ENCODE measurements around the gene GABRP. TPM values are rescaled to one million over a fixed set of nuclear protein-coding genes. Genes with fewer than 3 reads are reported as not detected.
"Not testable (repeated sequence)": the region's sequence is repeated elsewhere in the genome, so short reads cannot be mapped to it uniquely, and the experiment has no call there.

Gene GABRP
- total RNA-seq, 6 experiments from 2014 or later = not detected

GRCh38 chr5:170760113-170760512, 23.4 kb upstream of the GABRP start:
- no peak overlapping the region for H3K4me3 Mint-ChIP-seq
- H3K27me3 Mint-ChIP-seq (ENCODE audit: insufficient read depth) = peaks cover 22% of the 10 kb centered on the region
- no peaks in the 10 kb centered on the region for H3K9me3 Mint-ChIP-seq
- no peak for DNase-seq
- H3K27ac Mint-ChIP-seq = no peak overlapping the region
- peaks cover 10% of the 10 kb centered on the region; the same call in 1 of the 2 replicates for H3K4me1 Mint-ChIP-seq (ENCODE audit: low read depth)
- TF ChIP-seq CTCF (IDR thresholded peaks at IDR 0.05) = no peak
- H3K36me3 Mint-ChIP-seq (ENCODE audit: low read depth) = no peaks in the 10 kb centered on the region

GRCh38 chr5:170761048-170761707, 22.3 kb upstream of the GABRP start:
- Mint-ChIP-seq H3K4me1 (ENCODE audit: low read depth) (peaks cover 10% of the 10 kb centered on the region; the same call in 1 of the 2 replicates), H3K36me3 (ENCODE audit: low read depth) (no peaks in the 10 kb centered on the region), H3K27me3 (ENCODE audit: insufficient read depth) (peaks cover 22% of the 10 kb centered on the region), H3K4me3 (no peak overlapping the region), H3K27ac (no peak overlapping the region), H3K9me3 (no peaks in the 10 kb centered on the region)
- no peak for DNase-seq
- no peak for TF ChIP-seq CTCF (IDR thresholded peaks at IDR 0.05)

- Mint-ChIP-seq H3K4me1 (ENCODE audit: low read depth) (peaks cover 10% of the 10 kb centered on the region; the same call in 1 of the 2 replicates), H3K27ac (no peak overlapping the region), H3K27me3 (ENCODE audit: insufficient read depth) (peaks cover 22% of the 10 kb centered on the region), H3K4me3 (no peak overlapping the region), H3K36me3 (ENCODE audit: low read depth) (no peaks in the 10 kb centered on the region), H3K9me3 (no peaks in the 10 kb centered on the region)
- TF ChIP-seq CTCF (IDR thresholded peaks at IDR 0.05) = no peak
- no peak for DNase-seq
Measured at GRCh38 chr5:170761708-170762066, 21.8 kb upstream of the GABRP start.

- not testable (repeated sequence) for H3K27ac Mint-ChIP-seq, H3K4me3 Mint-ChIP-seq, H3K9me3 Mint-ChIP-seq
Measured at GRCh38 chr5:170762298-170762697, 21.2 kb upstream of the GABRP start.

GRCh38 chr5:170765868-170766267, 17.7 kb upstream of the GABRP start:
- not testable (repeated sequence) for DNase-seq; H3K9me3 Mint-ChIP-seq; H3K36me3 Mint-ChIP-seq (ENCODE audit: low read depth); H3K27ac Mint-ChIP-seq; H3K4me3 Mint-ChIP-seq; H3K4me1 Mint-ChIP-seq (ENCODE audit: low read depth)
- H3K27me3 Mint-ChIP-seq (ENCODE audit: insufficient read depth) = peaks cover 20% of the 10 kb centered on the region

More at GRCh38 chr5:170762298-170762697, 21.2 kb upstream of the GABRP start:
- H3K36me3 Mint-ChIP-seq (ENCODE audit: low read depth); H3K4me1 Mint-ChIP-seq (ENCODE audit: low read depth); DNase-seq: not testable (repeated sequence)
- H3K27me3 Mint-ChIP-seq (ENCODE audit: insufficient read depth) = peaks cover 22% of the 10 kb centered on the region

GRCh38 chr5:170769246-170769645, 14.3 kb upstream of the GABRP start:
- Mint-ChIP-seq H3K9me3 (no peaks in the 10 kb centered on the region; the same call in 1 of the 2 replicates), H3K4me3 (no peak overlapping the region), H3K27ac (no peak overlapping the region), H3K36me3 (ENCODE audit: low read depth) (no peaks in the 10 kb centered on the region), H3K27me3 (ENCODE audit: insufficient read depth) (peaks cover 26% of the 10 kb centered on the region), H3K4me1 (ENCODE audit: low read depth) (no peaks in the 10 kb centered on the region)
- DNase-seq = no peak
- no peak for TF ChIP-seq CTCF (IDR thresholded peaks at IDR 0.05)

All from HFFc6 (cell line).